ENCODE measurements around the gene CCDC174.

Gene CCDC174

GRCh38 chr3:14676881-14677280, 25.3 kb downstream of the CCDC174 start:
- TF ChIP-seq FOXP2 (optimal IDR thresholded peaks at IDR 0.05; ENCODE audit: borderline replicate concordance, extremely low read depth, extremely low read length, insufficient read depth): no peak
- TF ChIP-seq POLR2AphosphoS5 (IDR thresholded peaks at IDR 0.05; ENCODE audit: low read depth, low read length): no peak
- TF ChIP-seq REST (IDR thresholded peaks at IDR 0.05; ENCODE audit: insufficient read depth in 1 of 2, low read depth in 2 of 2, low read length in 2 of 2): no peak
- TF ChIP-seq TAF1 (IDR thresholded peaks at IDR 0.05; ENCODE audit: borderline replicate concordance, insufficient read depth, low read length): no peak
- no peak for TF ChIP-seq SIN3A (IDR thresholded peaks at IDR 0.05; ENCODE audit: borderline replicate concordance, insufficient read depth, low read length)

- TF ChIP-seq SIN3A (IDR thresholded peaks at IDR 0.05; ENCODE audit: borderline replicate concordance, insufficient read depth, low read length) (no peak), TAF1 (IDR thresholded peaks at IDR 0.05; ENCODE audit: borderline replicate concordance, insufficient read depth, low read length) (no peak), FOXP2 (optimal IDR thresholded peaks at IDR 0.05; ENCODE audit: borderline replicate concordance, extremely low read depth, extremely low read length, insufficient read depth) (no peak), POLR2AphosphoS5 (IDR thresholded peaks at IDR 0.05; ENCODE audit: low read depth, low read length) (no peak), REST (IDR thresholded peaks at IDR 0.05; ENCODE audit: insufficient read depth in 1 of 2, low read depth in 2 of 2, low read length in 2 of 2) (no peak)
Observed at GRCh38 chr3:14678015-14678503, 26.5 kb downstream of the CCDC174 start.

- TF ChIP-seq POLR2AphosphoS5 (IDR thresholded peaks at IDR 0.05; ENCODE audit: low read depth, low read length) (no peak), SIN3A (IDR thresholded peaks at IDR 0.05; ENCODE audit: borderline replicate concordance, insufficient read depth, low read length) (no peak), REST (IDR thresholded peaks at IDR 0.05; ENCODE audit: insufficient read depth in 1 of 2, low read depth in 2 of 2, low read length in 2 of 2) (no peak), TAF1 (IDR thresholded peaks at IDR 0.05; ENCODE audit: borderline replicate concordance, insufficient read depth, low read length) (no peak), FOXP2 (optimal IDR thresholded peaks at IDR 0.05; ENCODE audit: borderline replicate concordance, extremely low read depth, extremely low read length, insufficient read depth) (no peak)
Observed at GRCh38 chr3:14680115-14680514, 28.6 kb downstream of the CCDC174 start.

- no peak for TF ChIP-seq SIN3A (IDR thresholded peaks at IDR 0.05; ENCODE audit: borderline replicate concordance, insufficient read depth, low read length)
- no peak for TF ChIP-seq REST (IDR thresholded peaks at IDR 0.05; ENCODE audit: insufficient read depth in 1 of 2, low read depth in 2 of 2, low read length in 2 of 2)
- no peak for TF ChIP-seq TAF1 (IDR thresholded peaks at IDR 0.05; ENCODE audit: borderline replicate concordance, insufficient read depth, low read length)
- TF ChIP-seq FOXP2 (optimal IDR thresholded peaks at IDR 0.05; ENCODE audit: borderline replicate concordance, extremely low read depth, extremely low read length, insufficient read depth): no peak
- TF ChIP-seq POLR2AphosphoS5 (IDR thresholded peaks at IDR 0.05; ENCODE audit: low read depth, low read length): no peak
Observed at GRCh38 chr3:14680716-14681115, 29.2 kb downstream of the CCDC174 start.

- TF ChIP-seq FOXP2 (optimal IDR thresholded peaks at IDR 0.05; ENCODE audit: borderline replicate concordance, extremely low read depth, extremely low read length, insufficient read depth) (no peak), POLR2AphosphoS5 (IDR thresholded peaks at IDR 0.05; ENCODE audit: low read depth, low read length) (no peak), SIN3A (IDR thresholded peaks at IDR 0.05; ENCODE audit: borderline replicate concordance, insufficient read depth, low read length) (no peak)
Observed at GRCh38 chr3:14684447-14684846, 32.9 kb downstream of the CCDC174 start.
